Neural progenitor cell (in vitro differentiated cells): ENCODE results near the gene RFX3.

Experiments used
- CTCF ChIP-seq: fragments of 200-600 bp; sonication (generic); IDR thresholded peaks from 2 replicates; pipeline ENCODE4 v1.5.1; 2017; ENCODE audit warnings: antibody characterized with exemption, mild to moderate bottlenecking
- EZH2 ChIP-seq: fragments of 200-600 bp; sonication (generic); IDR thresholded peaks from 2 replicates; pipeline ENCODE4 v1.6.1; 2017; ENCODE audit warnings: antibody characterized with exemption, mild to moderate bottlenecking, moderate library complexity

GRCh38 chr9:3548648-3549047, 22.8 kb upstream of the RFX3 start:
- TF ChIP-seq CTCF: no peak
- TF ChIP-seq EZH2: no peak
